Upper lobe of left lung (tissue), 6 donors: ENCODE results near the gene EXOC3. TPM values are rescaled to one million over a fixed set of nuclear protein-coding genes. Genes with fewer than 3 reads are reported as not detected.

ENCODE experiments used
- ATAC-seq, 2 donors: fragments of 200-7000 bp; cut with Tn5 transposase; one replicate each; pipeline ENCODE4 v1.9.1; 2022; ENCODE audit warnings: mild to moderate bottlenecking in 2 of 2, moderate library complexity in 2 of 2; ENCODE audit not compliant: low FRiP score in 2 of 2
- DNase-seq, 2 donors: peaks; one replicate each; pipeline ENCODE4 v3.0.0-alpha.2; 2019 to 2020
- H3K27ac ChIP-seq, 4 donors: fragments of 200-600 bp; sonication (generic); one replicate each; pipeline ENCODE4 v1.5.1; 2016 to 2019
- H3K27me3 ChIP-seq, 4 donors: fragments of 200-600 bp; sonication (generic); one replicate each; pipeline ENCODE4 v1.5.1; 2017 to 2019
- H3K36me3 ChIP-seq, 4 donors: fragments of 200-600 bp; sonication (generic); one replicate each; pipeline ENCODE4 v1.5.1; 2016 to 2019
- H3K4me1 ChIP-seq, 4 donors: fragments of 200-600 bp; sonication (generic); one replicate each; pipeline ENCODE4 v1.5.1; 2018 to 2019
- H3K4me3 ChIP-seq, 4 donors: fragments of 200-600 bp; sonication (generic); one replicate each; pipeline ENCODE4 v1.5.1; 2017 to 2019; ENCODE audit warnings: mild to moderate bottlenecking in 2 of 4, moderate library complexity in 1 of 4
- H3K9me3 ChIP-seq, 4 donors: fragments of 200-600 bp; sonication (generic); one replicate each; pipeline ENCODE4 v1.5.1; 2018 to 2019
- EP300 ChIP-seq, 4 donors: sonication (generic); formaldehyde crosslinking; IDR thresholded peaks; one replicate each; pipeline ENCODE4 v1.5.1; 2017; ENCODE audit warnings: antibody characterized with exemption in 4 of 4, control low read depth in 2 of 4
- POLR2A ChIP-seq, 4 donors: fragments of 450-650 bp; IDR thresholded peaks; one replicate each; pipeline ENCODE4 v1.5.1; 2016 to 2017; ENCODE audit warnings: antibody characterized with exemption in 4 of 4, mild to moderate bottlenecking in 2 of 4
- POLR2AphosphoS5 ChIP-seq, 2 donors: sonication (generic); formaldehyde crosslinking; IDR thresholded peaks; one replicate each; pipeline ENCODE4 v1.5.1; 2017; ENCODE audit warnings: antibody characterized with exemption in 2 of 2
- WGBS, 2 donors: methylation state at CpG; one replicate each; pipeline ENCODE4 v1.1.5; 2017 to 2018; 5-methylcytosine and 5-hydroxymethylcytosine counted together
- total RNA-seq, 6 donors: library from RNA; depleted of rRNA in 4 of 6; stranded (reverse); fragments of >200 nt in 4 of 6; gene quantifications; one replicate each; pipeline versions ENCODE4 v1.1.0 to v1.2.1, GENCODE V29; 2016 to 2021
- TF ChIP-seq, protein P1 (sequence below), 6 experiments: fragments of 450-650 bp in 4 of 6; fragments of 200-600 bp in 2 of 6; sonication (generic) in 2 of 6; IDR thresholded peaks; one replicate each; pipeline ENCODE4 v1.5.1; 2016 to 2019; ENCODE audit warnings: antibody characterized with exemption in 6 of 6
- donor health status: DM: no; HTN: no; CAD: no; lungs with moderate emphysema.
- donor health status: DM: no; HTN: yes; CAD: no; lungs with severe emphysema.

The EXOC3 gene
- total RNA-seq, 6 donors from 2014 or later: 43.6 to 149 (median 64.5) TPM

DNA sequence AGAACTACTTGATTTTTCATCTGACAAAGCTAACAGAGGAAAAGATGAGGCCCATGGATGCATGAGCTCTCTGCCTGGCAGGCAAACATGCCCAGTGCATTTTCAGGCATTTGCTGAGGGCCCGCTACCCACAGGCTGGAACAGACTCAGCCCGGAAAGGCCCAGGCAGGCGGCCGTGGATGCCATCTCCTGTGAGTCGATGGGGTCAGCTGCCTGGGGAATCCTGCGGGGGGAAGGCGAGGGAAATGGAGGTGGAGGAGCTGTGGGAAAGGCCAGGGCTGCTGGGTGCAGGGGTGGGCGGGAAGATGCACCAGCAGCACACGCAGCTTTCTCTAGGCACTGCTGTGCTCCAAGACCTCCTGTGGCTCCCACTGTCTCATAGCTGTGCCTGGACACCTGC lies 67.5 kb downstream of the EXOC3 start:
- Histone ChIP-seq H3K9me3 (no peaks in the 10 kb centered on the region), H3K4me1 (no peaks in the 10 kb centered on the region), H3K27ac (no peak overlapping the region), H3K27me3 (peaks cover 0 to 8% (median 0%) of the 10 kb centered on the region in 4 donors), H3K36me3 (no peaks in the 10 kb centered on the region), H3K4me3 (no peak overlapping the region)
- no peak for ATAC-seq
- TF ChIP-seq, protein P1, sequence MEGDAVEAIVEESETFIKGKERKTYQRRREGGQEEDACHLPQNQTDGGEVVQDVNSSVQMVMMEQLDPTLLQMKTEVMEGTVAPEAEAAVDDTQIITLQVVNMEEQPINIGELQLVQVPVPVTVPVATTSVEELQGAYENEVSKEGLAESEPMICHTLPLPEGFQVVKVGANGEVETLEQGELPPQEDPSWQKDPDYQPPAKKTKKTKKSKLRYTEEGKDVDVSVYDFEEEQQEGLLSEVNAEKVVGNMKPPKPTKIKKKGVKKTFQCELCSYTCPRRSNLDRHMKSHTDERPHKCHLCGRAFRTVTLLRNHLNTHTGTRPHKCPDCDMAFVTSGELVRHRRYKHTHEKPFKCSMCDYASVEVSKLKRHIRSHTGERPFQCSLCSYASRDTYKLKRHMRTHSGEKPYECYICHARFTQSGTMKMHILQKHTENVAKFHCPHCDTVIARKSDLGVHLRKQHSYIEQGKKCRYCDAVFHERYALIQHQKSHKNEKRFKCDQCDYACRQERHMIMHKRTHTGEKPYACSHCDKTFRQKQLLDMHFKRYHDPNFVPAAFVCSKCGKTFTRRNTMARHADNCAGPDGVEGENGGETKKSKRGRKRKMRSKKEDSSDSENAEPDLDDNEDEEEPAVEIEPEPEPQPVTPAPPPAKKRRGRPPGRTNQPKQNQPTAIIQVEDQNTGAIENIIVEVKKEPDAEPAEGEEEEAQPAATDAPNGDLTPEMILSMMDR (IDR thresholded peaks at IDR 0.05): no peak
- TF ChIP-seq EP300 (IDR thresholded peaks at IDR 0.05): no peak
- no peak for TF ChIP-seq POLR2AphosphoS5 (IDR thresholded peaks at IDR 0.05)
- TF ChIP-seq POLR2A (IDR thresholded peaks at IDR 0.05): no peak
- 82 to 86% methylated on average over 9 of the region's 9 CpGs for WGBS, 2 donors
- no peak for DNase-seq

DNA sequence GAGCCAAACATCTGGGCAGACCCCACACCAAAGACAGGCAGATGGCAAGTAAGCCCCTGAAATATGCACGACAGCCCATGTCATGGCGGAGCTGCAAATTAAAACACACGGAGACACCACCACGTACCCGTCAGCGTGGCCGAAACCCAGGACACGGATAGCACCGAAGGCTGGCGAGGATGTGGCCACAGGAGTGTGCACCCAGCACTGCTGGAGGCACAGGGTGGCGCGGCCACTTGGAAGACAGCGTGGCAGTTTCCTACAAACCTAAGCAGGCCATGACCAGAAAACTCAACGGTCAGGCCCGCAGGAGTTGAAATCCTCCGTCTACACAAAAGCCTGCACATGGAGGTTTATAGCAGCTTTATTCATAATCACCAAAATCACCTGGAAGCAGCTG lies 68.5 kb downstream of the EXOC3 start:
- no peaks in the 10 kb centered on the region for H3K4me1 ChIP-seq
- no peak for TF ChIP-seq POLR2A (IDR thresholded peaks at IDR 0.05)
- TF ChIP-seq POLR2AphosphoS5 (IDR thresholded peaks at IDR 0.05): no peak
- TF ChIP-seq EP300 (IDR thresholded peaks at IDR 0.05): no peak
- TF ChIP-seq, protein P1 (IDR thresholded peaks at IDR 0.05): no peak
- DNase-seq (no peak), ATAC-seq (no peak)
- peaks cover 0 to 2% (median 0%) of the 10 kb centered on the region in 4 donors for H3K27me3 ChIP-seq
- no peak overlapping the region for H3K27ac ChIP-seq
- H3K4me3 ChIP-seq: no peak overlapping the region
- WGBS, 2 donors: 90 to 92% methylated on average over 16 of the region's 16 CpGs
- H3K36me3 ChIP-seq: no peaks in the 10 kb centered on the region
- no peaks in the 10 kb centered on the region for H3K9me3 ChIP-seq

DNA sequence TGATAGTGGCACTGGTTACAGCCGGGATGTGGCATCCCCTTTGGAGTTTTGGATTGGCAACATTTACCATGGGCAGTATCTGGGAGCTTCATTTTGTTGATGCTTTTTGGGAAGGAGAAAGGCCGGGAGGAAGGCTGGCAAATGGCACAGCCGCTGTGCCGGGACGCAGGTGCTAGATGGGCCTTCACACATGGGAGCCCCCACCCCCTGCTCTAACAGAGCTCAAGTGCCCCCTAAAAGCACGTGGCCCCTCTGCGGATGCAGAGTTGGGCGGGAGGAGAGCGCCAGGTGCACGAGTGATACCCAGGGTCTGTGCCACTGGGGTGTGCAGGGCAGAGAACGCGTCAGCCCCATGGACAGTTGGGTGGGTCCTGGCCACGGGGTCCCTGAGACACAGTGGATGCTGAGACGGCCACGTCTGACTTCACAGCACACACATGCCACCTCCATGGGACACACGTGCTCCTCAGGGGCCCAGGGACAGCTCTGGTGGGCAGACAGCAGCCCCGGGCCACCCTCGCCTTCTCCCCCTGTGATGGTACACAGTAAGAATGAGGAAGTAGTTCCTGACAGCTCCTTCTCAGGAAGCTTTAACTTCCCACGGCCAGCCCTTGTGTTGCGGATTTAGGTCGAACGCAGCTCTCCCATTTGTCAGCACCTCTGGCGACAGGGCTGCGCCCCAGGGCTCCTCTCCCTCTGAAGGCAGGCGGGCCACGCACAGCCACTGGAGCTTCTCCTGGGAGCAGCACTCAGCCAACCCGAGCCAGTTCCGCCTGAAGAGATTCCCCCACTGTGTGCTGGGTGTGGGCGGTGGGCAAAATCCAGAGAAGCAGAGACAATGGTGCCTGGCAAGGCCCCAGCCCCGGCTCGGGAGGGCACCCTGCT lies 70.5 kb downstream of the EXOC3 start:
- DNase-seq (no peak), ATAC-seq (no peak)
- WGBS, 2 donors: 59 to 69% methylated on average over 18 to 30 of the region's 31 CpGs
- H3K4me1 ChIP-seq: no peaks in the 10 kb centered on the region
- no peak overlapping the region for H3K4me3 ChIP-seq
- no peak overlapping the region for H3K27ac ChIP-seq
- no peaks in the 10 kb centered on the region for H3K27me3 ChIP-seq
- no peaks in the 10 kb centered on the region for H3K36me3 ChIP-seq
- no peaks in the 10 kb centered on the region for H3K9me3 ChIP-seq
- TF ChIP-seq POLR2A (IDR thresholded peaks at IDR 0.05): no peak
- TF ChIP-seq, protein P1 (IDR thresholded peaks at IDR 0.05): no peak
- no peak for TF ChIP-seq POLR2AphosphoS5 (IDR thresholded peaks at IDR 0.05)
- no peak for TF ChIP-seq EP300 (IDR thresholded peaks at IDR 0.05)

DNA sequence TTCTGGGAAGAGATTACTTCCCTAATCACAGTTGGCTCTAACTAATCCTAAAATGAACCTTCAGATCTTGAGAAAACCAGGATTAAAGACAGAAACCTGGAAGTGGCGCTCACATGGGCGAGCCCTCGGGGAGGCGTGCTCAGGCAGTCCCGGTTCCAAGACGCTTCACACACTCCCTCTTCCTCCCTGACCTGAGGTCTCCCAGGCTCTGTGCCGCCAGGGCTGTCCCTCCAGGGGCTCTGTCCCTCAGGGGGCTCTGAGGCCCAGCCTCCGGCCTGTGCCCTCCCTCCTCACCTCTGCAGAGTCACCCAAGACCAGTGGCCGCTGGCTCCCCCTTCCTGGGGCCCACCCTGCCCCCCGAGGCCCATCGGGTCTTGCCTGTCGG lies 71.1 kb downstream of the EXOC3 start:
- Histone ChIP-seq H3K27ac (no peak overlapping the region), H3K36me3 (no peaks in the 10 kb centered on the region)
- DNase-seq: peak in 1 of 2 donors; percentile 74

More for the DNA sequence above, 71.1 kb downstream of the EXOC3 start:
- Histone ChIP-seq H3K9me3 (no peaks in the 10 kb centered on the region), H3K27me3 (no peaks in the 10 kb centered on the region), H3K4me3 (no peak overlapping the region), H3K4me1 (no peaks in the 10 kb centered on the region)
- no peak for ATAC-seq
- no peak for TF ChIP-seq POLR2AphosphoS5 (IDR thresholded peaks at IDR 0.05)
- TF ChIP-seq, protein P1 (IDR thresholded peaks at IDR 0.05): no peak
- TF ChIP-seq POLR2A (IDR thresholded peaks at IDR 0.05): no peak
- 63 to 87% methylated on average over 6 to 11 of the region's 12 CpGs for WGBS, 2 donors
